ENCODE measurements around the gene KLHDC10. TPM values are rescaled to one million over a fixed set of nuclear protein-coding genes. Genes with fewer than 3 reads are reported as not detected.
"Not testable (repeated sequence)": the region's sequence is repeated elsewhere in the genome, so short reads cannot be mapped to it uniquely, and the experiment has no call there.

KLHDC10 gene
- total RNA-seq, 1 donor from 2014 or later = 49.1 TPM

GRCh38 chr7:130092598-130092997 lies 22.3 kb downstream of the KLHDC10 start:
- no peaks in the 10 kb centered on the region for H3K9me3 ChIP-seq (ENCODE audit: control insufficient read depth in 3 of 3, low read length in 3 of 3)

GRCh38 chr7:130095812-130096211 lies 25.5 kb downstream of the KLHDC10 start:
- H3K4me1 ChIP-seq (ENCODE audit: control insufficient read depth in 3 of 3, insufficient read depth in 3 of 3, low read length in 3 of 3) = no peaks in the 10 kb centered on the region
- H3K9ac ChIP-seq (ENCODE audit: low read depth in 1 of 3, low read length in 3 of 3) = no peak overlapping the region
- no peak overlapping the region for H3K4me3 ChIP-seq (ENCODE audit: low read length in 3 of 3)
- H3K36me3 ChIP-seq (ENCODE audit: control insufficient read depth in 3 of 3, insufficient read depth in 3 of 3, low read length in 3 of 3) = peaks cover 0 to 2% (median 0%) of the 10 kb centered on the region in 3 donors
- no peaks in the 10 kb centered on the region for H3K27me3 ChIP-seq (ENCODE audit: control insufficient read depth in 3 of 3, insufficient read depth in 3 of 3, low read length in 3 of 3)
- no peaks in the 10 kb centered on the region for H3K9me3 ChIP-seq (ENCODE audit: control insufficient read depth in 3 of 3, low read length in 3 of 3)
- H3K27ac ChIP-seq (ENCODE audit: low read depth, low read length) = no peak overlapping the region

More at GRCh38 chr7:130092598-130092997, 22.3 kb downstream of the KLHDC10 start:
- no peaks in the 10 kb centered on the region for H3K27me3 ChIP-seq (ENCODE audit: control insufficient read depth in 3 of 3, insufficient read depth in 3 of 3, low read length in 3 of 3)
- no peak overlapping the region for H3K27ac ChIP-seq (ENCODE audit: low read depth, low read length)
- H3K36me3 ChIP-seq (ENCODE audit: control insufficient read depth in 3 of 3, insufficient read depth in 3 of 3, low read length in 3 of 3) = no peaks in the 10 kb centered on the region
- H3K4me3 ChIP-seq (ENCODE audit: low read length in 3 of 3) = no peak overlapping the region
- no peaks in the 10 kb centered on the region for H3K4me1 ChIP-seq (ENCODE audit: control insufficient read depth in 3 of 3, insufficient read depth in 3 of 3, low read length in 3 of 3)
- no peak overlapping the region for H3K9ac ChIP-seq (ENCODE audit: low read depth in 1 of 3, low read length in 3 of 3)

- Histone ChIP-seq H3K36me3 (ENCODE audit: control insufficient read depth in 3 of 3, insufficient read depth in 3 of 3, low read length in 3 of 3) (peaks cover 0 to 2% (median 0%) of the 10 kb centered on the region in 3 donors), H3K4me1 (ENCODE audit: control insufficient read depth in 3 of 3, insufficient read depth in 3 of 3, low read length in 3 of 3) (no peaks in the 10 kb centered on the region), H3K4me3 (ENCODE audit: low read length in 3 of 3) (no peak overlapping the region), H3K9me3 (ENCODE audit: control insufficient read depth in 3 of 3, low read length in 3 of 3) (no peaks in the 10 kb centered on the region), H3K9ac (ENCODE audit: low read depth in 1 of 3, low read length in 3 of 3) (no peak overlapping the region), H3K27me3 (ENCODE audit: control insufficient read depth in 3 of 3, insufficient read depth in 3 of 3, low read length in 3 of 3) (no peaks in the 10 kb centered on the region), H3K27ac (ENCODE audit: low read depth, low read length) (no peak overlapping the region)
Observed at GRCh38 chr7:130096243-130096827, 26.0 kb downstream of the KLHDC10 start.

GRCh38 chr7:130099331-130099730 lies 29.0 kb downstream of the KLHDC10 start:
- Histone ChIP-seq H3K4me3 (ENCODE audit: low read length in 3 of 3) (no peak overlapping the region), H3K4me1 (ENCODE audit: control insufficient read depth in 3 of 3, insufficient read depth in 3 of 3, low read length in 3 of 3) (no peaks in the 10 kb centered on the region), H3K9me3 (ENCODE audit: control insufficient read depth in 3 of 3, low read length in 3 of 3) (no peaks in the 10 kb centered on the region), H3K36me3 (ENCODE audit: control insufficient read depth in 3 of 3, insufficient read depth in 3 of 3, low read length in 3 of 3) (peaks cover 0 to 2% (median 0%) of the 10 kb centered on the region in 3 donors), H3K27me3 (ENCODE audit: control insufficient read depth in 3 of 3, insufficient read depth in 3 of 3, low read length in 3 of 3) (no peaks in the 10 kb centered on the region), H3K9ac (ENCODE audit: low read depth in 1 of 3, low read length in 3 of 3) (no peak overlapping the region), H3K27ac (ENCODE audit: low read depth, low read length) (no peak overlapping the region)

- Histone ChIP-seq H3K27ac (ENCODE audit: low read depth, low read length) (no peak overlapping the region), H3K9ac (ENCODE audit: low read depth in 1 of 3, low read length in 3 of 3) (no peak overlapping the region), H3K27me3 (ENCODE audit: control insufficient read depth in 3 of 3, insufficient read depth in 3 of 3, low read length in 3 of 3) (no peaks in the 10 kb centered on the region), H3K9me3 (ENCODE audit: control insufficient read depth in 3 of 3, low read length in 3 of 3) (no peaks in the 10 kb centered on the region), H3K4me1 (ENCODE audit: control insufficient read depth in 3 of 3, insufficient read depth in 3 of 3, low read length in 3 of 3) (no peaks in the 10 kb centered on the region), H3K36me3 (ENCODE audit: control insufficient read depth in 3 of 3, insufficient read depth in 3 of 3, low read length in 3 of 3) (peaks cover 0 to 2% (median 0%) of the 10 kb centered on the region in 3 donors), H3K4me3 (ENCODE audit: low read length in 3 of 3) (no peak overlapping the region)
Observed at GRCh38 chr7:130102588-130102987, 32.3 kb downstream of the KLHDC10 start.

GRCh38 chr7:130107949-130108674 lies 37.8 kb downstream of the KLHDC10 start:
- Histone ChIP-seq H3K9ac (ENCODE audit: low read depth in 1 of 3, low read length in 3 of 3) (no peak overlapping the region), H3K4me1 (ENCODE audit: control insufficient read depth in 3 of 3, insufficient read depth in 3 of 3, low read length in 3 of 3) (no peaks in the 10 kb centered on the region), H3K27ac (ENCODE audit: low read depth, low read length) (no peak overlapping the region), H3K4me3 (ENCODE audit: low read length in 3 of 3) (no peak overlapping the region), H3K27me3 (ENCODE audit: control insufficient read depth in 3 of 3, insufficient read depth in 3 of 3, low read length in 3 of 3) (no peaks in the 10 kb centered on the region), H3K36me3 (ENCODE audit: control insufficient read depth in 3 of 3, insufficient read depth in 3 of 3, low read length in 3 of 3) (no peaks in the 10 kb centered on the region), H3K9me3 (ENCODE audit: control insufficient read depth in 3 of 3, low read length in 3 of 3) (no peaks in the 10 kb centered on the region)

GRCh38 chr7:130108809-130109208 lies 38.5 kb downstream of the KLHDC10 start:
- Histone ChIP-seq H3K27me3 (ENCODE audit: control insufficient read depth in 3 of 3, insufficient read depth in 3 of 3, low read length in 3 of 3) (no peaks in the 10 kb centered on the region), H3K9ac (ENCODE audit: low read depth in 1 of 3, low read length in 3 of 3) (no peak overlapping the region), H3K36me3 (ENCODE audit: control insufficient read depth in 3 of 3, insufficient read depth in 3 of 3, low read length in 3 of 3) (no peaks in the 10 kb centered on the region), H3K4me1 (ENCODE audit: control insufficient read depth in 3 of 3, insufficient read depth in 3 of 3, low read length in 3 of 3) (no peaks in the 10 kb centered on the region), H3K9me3 (ENCODE audit: control insufficient read depth in 3 of 3, low read length in 3 of 3) (no peaks in the 10 kb centered on the region), H3K27ac (ENCODE audit: low read depth, low read length) (no peak overlapping the region), H3K4me3 (ENCODE audit: low read length in 3 of 3) (no peak overlapping the region)

- peaks cover 0 to 3% (median 2%) of the 10 kb centered on the region in 3 donors for H3K36me3 ChIP-seq (ENCODE audit: control insufficient read depth in 3 of 3, insufficient read depth in 3 of 3, low read length in 3 of 3)
- H3K4me3 ChIP-seq (ENCODE audit: low read length in 3 of 3) = no peak overlapping the region
- H3K27ac ChIP-seq (ENCODE audit: low read depth, low read length) = no peak overlapping the region
- H3K9ac ChIP-seq (ENCODE audit: low read depth in 1 of 3, low read length in 3 of 3) = no peak overlapping the region
- H3K4me1 ChIP-seq (ENCODE audit: control insufficient read depth in 3 of 3, insufficient read depth in 3 of 3, low read length in 3 of 3) = no peaks in the 10 kb centered on the region
- no peaks in the 10 kb centered on the region for H3K9me3 ChIP-seq (ENCODE audit: control insufficient read depth in 3 of 3, low read length in 3 of 3)
- H3K27me3 ChIP-seq (ENCODE audit: control insufficient read depth in 3 of 3, insufficient read depth in 3 of 3, low read length in 3 of 3) = no peaks in the 10 kb centered on the region
Observed at GRCh38 chr7:130112093-130112492, 41.8 kb downstream of the KLHDC10 start.

GRCh38 chr7:130112662-130113425 lies 42.5 kb downstream of the KLHDC10 start:
- Histone ChIP-seq H3K4me1 (ENCODE audit: control insufficient read depth in 3 of 3, insufficient read depth in 3 of 3, low read length in 3 of 3) (no peaks in the 10 kb centered on the region), H3K9ac (ENCODE audit: low read depth in 1 of 3, low read length in 3 of 3) (no peak overlapping the region), H3K4me3 (ENCODE audit: low read length in 3 of 3) (no peak overlapping the region), H3K27me3 (ENCODE audit: control insufficient read depth in 3 of 3, insufficient read depth in 3 of 3, low read length in 3 of 3) (no peaks in the 10 kb centered on the region), H3K27ac (ENCODE audit: low read depth, low read length) (no peak overlapping the region), H3K9me3 (ENCODE audit: control insufficient read depth in 3 of 3, low read length in 3 of 3) (no peaks in the 10 kb centered on the region), H3K36me3 (ENCODE audit: control insufficient read depth in 3 of 3, insufficient read depth in 3 of 3, low read length in 3 of 3) (peaks cover 0 to 7% (median 2%) of the 10 kb centered on the region in 3 donors)

GRCh38 chr7:130113426-130113805 lies 43.1 kb downstream of the KLHDC10 start:
- not testable (repeated sequence) for H3K9ac ChIP-seq (ENCODE audit: low read depth in 1 of 3, low read length in 3 of 3); H3K27me3 ChIP-seq (ENCODE audit: control insufficient read depth in 3 of 3, insufficient read depth in 3 of 3, low read length in 3 of 3); H3K36me3 ChIP-seq (ENCODE audit: control insufficient read depth in 3 of 3, insufficient read depth in 3 of 3, low read length in 3 of 3); H3K4me1 ChIP-seq (ENCODE audit: control insufficient read depth in 3 of 3, insufficient read depth in 3 of 3, low read length in 3 of 3); H3K9me3 ChIP-seq (ENCODE audit: control insufficient read depth in 3 of 3, low read length in 3 of 3); H3K27ac ChIP-seq (ENCODE audit: low read depth, low read length); H3K4me3 ChIP-seq (ENCODE audit: low read length in 3 of 3)
